Measurements from ENCODE around the gene FTSJ3. TPM values are rescaled to one million over a fixed set of nuclear protein-coding genes. Genes with fewer than 3 reads are reported as not detected.
"Not testable (repeated sequence)": the region's sequence is repeated elsewhere in the genome, so short reads cannot be mapped to it uniquely, and the experiment has no call there.

The FTSJ3 gene
- total and polyA plus RNA-seq, 5 donors from 2014 or later: 19.9 to 39.4 (median 24.9) TPM

DNA sequence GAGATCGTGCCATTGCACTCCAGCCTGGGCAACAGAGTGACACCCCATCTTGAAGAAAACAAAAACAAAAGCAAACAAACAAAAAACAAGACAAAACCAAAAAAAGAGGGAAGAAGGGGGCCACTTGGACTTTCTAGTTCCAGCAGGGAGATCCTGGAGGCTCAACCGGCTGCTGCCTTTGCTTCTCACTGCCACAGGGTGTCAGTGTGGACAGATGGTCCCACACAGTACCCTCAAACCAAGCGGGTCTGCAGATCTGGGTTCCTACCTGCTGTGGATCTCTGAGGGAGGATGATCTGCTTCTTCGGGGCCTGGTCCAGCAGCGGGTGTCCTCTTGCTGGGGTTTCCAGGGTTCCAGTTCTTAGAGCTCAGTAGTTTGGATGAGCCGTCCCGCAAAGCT, 39.2 kb upstream of the FTSJ3 start:
- H3K9me3 Mint-ChIP-seq; H3K4me3 ChIP-seq (ENCODE audit: low read depth, low read length); H3K27me3 ChIP-seq (ENCODE audit: control insufficient read depth, insufficient read depth, low read length); H3K27ac Mint-ChIP-seq; DNase-seq; H3K36me3 ChIP-seq (ENCODE audit: control insufficient read depth, insufficient read depth, low read length); H3K27ac ChIP-seq (ENCODE audit: insufficient read depth, low read length, poor library complexity, severe bottlenecking); H3K36me3 Mint-ChIP-seq; H3K4me1 ChIP-seq (ENCODE audit: control insufficient read depth, insufficient read depth, low read length, poor library complexity, severe bottlenecking); H3K4me1 Mint-ChIP-seq; H3K9me3 ChIP-seq (ENCODE audit: control insufficient read depth in 2 of 2, low read length in 2 of 2); ATAC-seq (ENCODE audit: low read depth in 2 of 2); H3K4me3 Mint-ChIP-seq: not testable (repeated sequence)
- peaks cover 16% of the 10 kb centered on the region for H3K27me3 Mint-ChIP-seq

DNA sequence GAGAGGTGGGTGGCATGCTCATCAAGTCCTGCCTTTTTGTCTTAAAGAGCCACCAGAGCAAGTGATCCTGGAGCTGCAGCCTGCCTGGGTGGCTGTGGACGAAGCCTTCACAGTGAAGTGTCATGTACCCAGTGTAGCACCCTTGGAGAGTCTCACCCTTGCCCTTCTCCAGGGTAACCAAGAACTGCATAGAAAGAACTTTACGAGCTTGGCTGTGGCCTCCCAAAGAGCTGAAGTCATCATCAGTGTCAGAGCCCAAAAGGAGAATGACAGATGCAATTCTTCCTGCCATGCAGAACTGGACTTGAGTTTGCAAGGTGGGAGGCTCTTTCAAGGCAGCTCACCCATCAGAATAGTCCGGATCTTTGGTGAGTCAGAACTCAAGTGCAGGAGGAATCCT, 31.8 kb upstream of the FTSJ3 start:
- Mint-ChIP-seq H3K27ac (no peak overlapping the region), H3K4me3 (no peak overlapping the region)
- H3K27ac ChIP-seq (ENCODE audit: insufficient read depth, low read length, poor library complexity, severe bottlenecking): no peak overlapping the region

GRCh38 chr17:63856425-63856824, 29.0 kb upstream of the FTSJ3 start:
- not testable (repeated sequence) for H3K4me1 Mint-ChIP-seq; ATAC-seq (ENCODE audit: low read depth in 2 of 2); H3K4me3 Mint-ChIP-seq; H3K36me3 Mint-ChIP-seq; H3K27me3 ChIP-seq (ENCODE audit: control insufficient read depth, insufficient read depth, low read length); DNase-seq; H3K4me1 ChIP-seq (ENCODE audit: control insufficient read depth, insufficient read depth, low read length, poor library complexity, severe bottlenecking); H3K27ac ChIP-seq (ENCODE audit: insufficient read depth, low read length, poor library complexity, severe bottlenecking); H3K4me3 ChIP-seq (ENCODE audit: low read depth, low read length); H3K9me3 Mint-ChIP-seq; H3K9me3 ChIP-seq (ENCODE audit: control insufficient read depth in 2 of 2, low read length in 2 of 2); H3K36me3 ChIP-seq (ENCODE audit: control insufficient read depth, insufficient read depth, low read length); H3K27ac Mint-ChIP-seq
- H3K27me3 Mint-ChIP-seq: peaks cover 35% of the 10 kb centered on the region

More for the DNA sequence above, 31.8 kb upstream of the FTSJ3 start:
- DNase-seq (no peak), ATAC-seq (ENCODE audit: low read depth in 2 of 2) (no peak)
- no peaks in the 10 kb centered on the region for H3K9me3 ChIP-seq (ENCODE audit: control insufficient read depth in 2 of 2, low read length in 2 of 2)
- H3K27me3 ChIP-seq (ENCODE audit: control insufficient read depth, insufficient read depth, low read length): no peaks in the 10 kb centered on the region
- H3K36me3 ChIP-seq (ENCODE audit: control insufficient read depth, insufficient read depth, low read length): no peaks in the 10 kb centered on the region
- H3K36me3 Mint-ChIP-seq: no peaks in the 10 kb centered on the region
- no peaks in the 10 kb centered on the region for H3K4me1 Mint-ChIP-seq
- H3K27me3 Mint-ChIP-seq: peaks cover 40% of the 10 kb centered on the region
- H3K4me1 ChIP-seq (ENCODE audit: control insufficient read depth, insufficient read depth, low read length, poor library complexity, severe bottlenecking): no peaks in the 10 kb centered on the region
- H3K9me3 Mint-ChIP-seq: no peaks in the 10 kb centered on the region
- no peak overlapping the region for H3K4me3 ChIP-seq (ENCODE audit: low read depth, low read length)

DNA sequence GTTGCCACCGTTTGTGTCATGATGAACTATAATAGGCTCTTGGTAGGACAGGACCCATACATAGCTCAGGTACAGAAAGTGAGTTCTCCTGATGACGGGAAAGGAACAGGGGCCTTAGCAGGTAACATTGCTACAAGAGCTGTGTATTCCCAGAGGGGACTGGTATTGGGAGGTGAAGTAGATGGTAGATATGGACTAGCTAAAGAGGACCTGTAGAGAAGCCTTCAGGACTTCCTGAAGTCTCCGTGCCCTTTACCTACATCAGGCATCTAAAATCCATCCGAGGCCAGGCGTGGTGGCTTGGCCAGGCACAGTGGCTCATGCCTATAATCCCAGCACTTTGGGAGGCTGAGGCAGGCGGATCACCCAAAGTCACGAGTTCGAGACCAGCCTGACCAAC, 27.7 kb upstream of the FTSJ3 start:
- Histone ChIP-seq H3K9me3 (ENCODE audit: control insufficient read depth in 2 of 2, low read length in 2 of 2) (no peaks in the 10 kb centered on the region), H3K4me1 (ENCODE audit: control insufficient read depth, insufficient read depth, low read length, poor library complexity, severe bottlenecking) (no peaks in the 10 kb centered on the region), H3K27me3 (ENCODE audit: control insufficient read depth, insufficient read depth, low read length) (no peaks in the 10 kb centered on the region), H3K4me3 (ENCODE audit: low read depth, low read length) (no peak overlapping the region), H3K27ac (ENCODE audit: insufficient read depth, low read length, poor library complexity, severe bottlenecking) (no peak overlapping the region), H3K36me3 (ENCODE audit: control insufficient read depth, insufficient read depth, low read length) (no peaks in the 10 kb centered on the region)
- no peaks in the 10 kb centered on the region for H3K36me3 Mint-ChIP-seq
- DNase-seq (no peak), ATAC-seq (ENCODE audit: low read depth in 2 of 2) (no peak)
- H3K4me3 Mint-ChIP-seq: peak overlapping the region in 1 of 4 donors; percentile 34
- H3K9me3 Mint-ChIP-seq: no peaks in the 10 kb centered on the region
- peaks cover 0 to 4% (median 2%) of the 10 kb centered on the region in 4 donors for H3K4me1 Mint-ChIP-seq
- peaks cover 31% of the 10 kb centered on the region for H3K27me3 Mint-ChIP-seq
- no peak overlapping the region for H3K27ac Mint-ChIP-seq

GRCh38 chr17:63854709-63855108, 27.2 kb upstream of the FTSJ3 start:
- no peaks in the 10 kb centered on the region for H3K9me3 Mint-ChIP-seq
- peaks cover 31% of the 10 kb centered on the region for H3K27me3 Mint-ChIP-seq
- peaks cover 0 to 6% (median 2%) of the 10 kb centered on the region in 4 donors for H3K4me1 Mint-ChIP-seq
- no peaks in the 10 kb centered on the region for H3K36me3 Mint-ChIP-seq
- ATAC-seq (ENCODE audit: low read depth in 2 of 2) (no peak), DNase-seq (no peak)
- H3K27me3 ChIP-seq (ENCODE audit: control insufficient read depth, insufficient read depth, low read length): no peaks in the 10 kb centered on the region
- H3K4me3 ChIP-seq (ENCODE audit: low read depth, low read length): no peak overlapping the region
- peak overlapping the region in 1 of 4 donors; percentile 34 for H3K4me3 Mint-ChIP-seq
- H3K27ac ChIP-seq (ENCODE audit: insufficient read depth, low read length, poor library complexity, severe bottlenecking): no peak overlapping the region
- no peaks in the 10 kb centered on the region for H3K9me3 ChIP-seq (ENCODE audit: control insufficient read depth in 2 of 2, low read length in 2 of 2)
- no peaks in the 10 kb centered on the region for H3K36me3 ChIP-seq (ENCODE audit: control insufficient read depth, insufficient read depth, low read length)
- H3K27ac Mint-ChIP-seq: peak overlapping the region in 1 of 3 donors; percentile 48
- H3K4me1 ChIP-seq (ENCODE audit: control insufficient read depth, insufficient read depth, low read length, poor library complexity, severe bottlenecking): no peaks in the 10 kb centered on the region

- H3K4me1 ChIP-seq (ENCODE audit: control insufficient read depth, insufficient read depth, low read length, poor library complexity, severe bottlenecking): no peaks in the 10 kb centered on the region
- no peaks in the 10 kb centered on the region for H3K36me3 Mint-ChIP-seq
- H3K36me3 ChIP-seq (ENCODE audit: control insufficient read depth, insufficient read depth, low read length): no peaks in the 10 kb centered on the region
- H3K4me3 Mint-ChIP-seq: no peak overlapping the region
- peaks cover 0 to 3% (median 0%) of the 10 kb centered on the region in 7 donors for H3K9me3 Mint-ChIP-seq
- DNase-seq (no peak), ATAC-seq (ENCODE audit: low read depth in 2 of 2) (no peak)
- no peak overlapping the region for H3K4me3 ChIP-seq (ENCODE audit: low read depth, low read length)
- no peak overlapping the region for H3K27ac Mint-ChIP-seq
- H3K27ac ChIP-seq (ENCODE audit: insufficient read depth, low read length, poor library complexity, severe bottlenecking): no peak overlapping the region
- peaks cover 32% of the 10 kb centered on the region for H3K27me3 Mint-ChIP-seq
- no peaks in the 10 kb centered on the region for H3K27me3 ChIP-seq (ENCODE audit: control insufficient read depth, insufficient read depth, low read length)
- H3K4me1 Mint-ChIP-seq: peaks cover 0 to 18% (median 6%) of the 10 kb centered on the region in 4 donors
- no peaks in the 10 kb centered on the region for H3K9me3 ChIP-seq (ENCODE audit: control insufficient read depth in 2 of 2, low read length in 2 of 2)
These were observed 25.8 kb upstream of the FTSJ3 start for GRCh38 chr17:63853260-63853659.

DNA sequence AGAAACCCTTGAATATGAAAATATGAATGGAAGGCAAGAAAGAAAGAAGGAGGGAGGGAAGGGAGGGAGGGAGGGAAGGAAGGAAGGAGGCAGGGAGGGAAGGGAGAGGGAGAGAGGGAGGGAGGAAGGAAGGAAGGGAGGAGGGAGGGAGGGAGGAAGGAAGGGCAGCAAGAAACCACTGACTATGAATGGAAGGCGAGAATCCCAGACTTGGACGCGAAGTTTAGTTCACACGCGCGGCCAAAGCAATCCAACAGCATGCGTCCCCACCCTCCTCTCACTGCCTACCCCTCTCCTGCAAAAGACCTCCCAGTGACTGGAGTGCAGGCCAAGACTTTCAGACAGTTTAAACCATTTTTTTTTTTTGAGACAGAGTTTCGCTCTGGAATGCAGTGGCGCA, 22.9 kb upstream of the FTSJ3 start:
- Histone ChIP-seq H3K36me3 (ENCODE audit: control insufficient read depth, insufficient read depth, low read length) (no peaks in the 10 kb centered on the region), H3K4me3 (ENCODE audit: low read depth, low read length) (no peak overlapping the region), H3K27me3 (ENCODE audit: control insufficient read depth, insufficient read depth, low read length) (no peaks in the 10 kb centered on the region), H3K27ac (ENCODE audit: insufficient read depth, low read length, poor library complexity, severe bottlenecking) (no peak overlapping the region), H3K4me1 (ENCODE audit: control insufficient read depth, insufficient read depth, low read length, poor library complexity, severe bottlenecking) (no peaks in the 10 kb centered on the region), H3K9me3 (ENCODE audit: control insufficient read depth in 2 of 2, low read length in 2 of 2) (no peaks in the 10 kb centered on the region)
- no peak overlapping the region for H3K4me3 Mint-ChIP-seq
- no peak for ATAC-seq (ENCODE audit: low read depth in 2 of 2)
- H3K36me3 Mint-ChIP-seq: no peaks in the 10 kb centered on the region
- peaks cover 0 to 4% (median 0%) of the 10 kb centered on the region in 7 donors for H3K9me3 Mint-ChIP-seq
- H3K27me3 Mint-ChIP-seq: peaks cover 21% of the 10 kb centered on the region
- DNase-seq: no peak
- H3K27ac Mint-ChIP-seq: no peak overlapping the region
- peaks cover 10 to 25% (median 12%) of the 10 kb centered on the region in 4 donors for H3K4me1 Mint-ChIP-seq

GRCh38 chr17:63848834-63849689, 21.6 kb upstream of the FTSJ3 start:
- Mint-ChIP-seq H3K27ac (peak overlapping the region; percentile 90 to 97 (median 96)), H3K4me1 (peaks cover 10 to 28% (median 14%) of the 10 kb centered on the region in 4 donors), H3K27me3 (peaks cover 10% of the 10 kb centered on the region), H3K36me3 (no peaks in the 10 kb centered on the region), H3K4me3 (peak overlapping the region; percentile 47 to 91 (median 73)), H3K9me3 (peaks cover 0 to 4% (median 0%) of the 10 kb centered on the region in 7 donors)
- Histone ChIP-seq H3K27me3 (ENCODE audit: control insufficient read depth, insufficient read depth, low read length) (no peaks in the 10 kb centered on the region), H3K4me3 (ENCODE audit: low read depth, low read length) (peak overlapping the region; percentile 53), H3K4me1 (ENCODE audit: control insufficient read depth, insufficient read depth, low read length, poor library complexity, severe bottlenecking) (no peaks in the 10 kb centered on the region), H3K36me3 (ENCODE audit: control insufficient read depth, insufficient read depth, low read length) (no peaks in the 10 kb centered on the region), H3K9me3 (ENCODE audit: control insufficient read depth in 2 of 2, low read length in 2 of 2) (no peaks in the 10 kb centered on the region), H3K27ac (ENCODE audit: insufficient read depth, low read length, poor library complexity, severe bottlenecking) (peak overlapping the region; percentile 37)
- DNase-seq (peak; percentile 88 to 96 (median 92)), ATAC-seq (ENCODE audit: low read depth in 2 of 2) (peak; percentile 95 to 97)
